NCI-H146 treated with DMSO at 0.1 percent for 48 hours (cell line): ENCODE data around the gene PPP1R3F.

Experiments
- DNase-seq: peaks from one replicate; lab custom pipeline; 2025; ENCODE audit not compliant: unreplicated experiment; lab: John Stamatoyannopoulos, UW

The PPP1R3F gene

GRCh38 chrX:49269767-49270248 is at the start of gene PPP1R3F:
PPP1R3F (plus strand) TSS chrX:49269793; CDS start chrX:49269870, 77 bp downstream.
- no peak for DNase-seq

- DNase-seq: no peak
These were observed 49.5 kb upstream of the PPP1R3F start for GRCh38 chrX:49220100-49220499.

- DNase-seq: no peak
These were observed 47.7 kb upstream of the PPP1R3F start for GRCh38 chrX:49221868-49222267.

- no peak for DNase-seq
These were observed 43.7 kb upstream of the PPP1R3F start for GRCh38 chrX:49225858-49226257.

- DNase-seq: no peak
These were observed 42.6 kb upstream of the PPP1R3F start for GRCh38 chrX:49226946-49227345.

- no peak for DNase-seq
These were observed 41.9 kb upstream of the PPP1R3F start for GRCh38 chrX:49227726-49228125.

GRCh38 chrX:49228185-49228584 is 41.4 kb upstream of the PPP1R3F start:
- no peak for DNase-seq

- DNase-seq: peak; percentile 64
These were observed 38.9 kb upstream of the PPP1R3F start for GRCh38 chrX:49230500-49231232.

- no peak for DNase-seq
These were observed 38.1 kb upstream of the PPP1R3F start for GRCh38 chrX:49231333-49232000.

GRCh38 chrX:49232525-49232924 is 37.1 kb upstream of the PPP1R3F start:
- no peak for DNase-seq

GRCh38 chrX:49233176-49233575 is 36.4 kb upstream of the PPP1R3F start, which contains the start of gene CACNA1F:
CACNA1F (minus strand) TSS chrX:49233340; CDS start chrX:49233309, 31 bp downstream.
- DNase-seq: no peak

GRCh38 chrX:49233887-49234555 is 35.6 kb upstream of the PPP1R3F start:
- DNase-seq: no peak

GRCh38 chrX:49237060-49237459 is 32.5 kb upstream of the PPP1R3F start:
- DNase-seq: no peak

- no peak for DNase-seq
These were observed 30.9 kb upstream of the PPP1R3F start for GRCh38 chrX:49238735-49239134.

GRCh38 chrX:49242545-49243066 is 27.0 kb upstream of the PPP1R3F start:
- DNase-seq: no peak

- no peak for DNase-seq
These were observed 26.4 kb upstream of the PPP1R3F start for GRCh38 chrX:49243166-49243565.

GRCh38 chrX:49244207-49244606 is 25.4 kb upstream of the PPP1R3F start:
- DNase-seq: no peak

- no peak for DNase-seq
These were observed 23.1 kb upstream of the PPP1R3F start for GRCh38 chrX:49246541-49246940.

GRCh38 chrX:49247346-49247745 is 22.2 kb upstream of the PPP1R3F start:
- no peak for DNase-seq

- no peak for DNase-seq
These were observed 21.4 kb upstream of the PPP1R3F start for GRCh38 chrX:49247916-49248811.

GRCh38 chrX:49249071-49249470 is 20.5 kb upstream of the PPP1R3F start:
- no peak for DNase-seq
